Activated CD8-positive, alpha-beta memory T cell treated with anti-CD3 and anti-CD28 coated beads, Interleukin-2, amount 50 U/mL, for 1 hour (primary cell): ENCODE data around the gene DNM3.

Source experiments
- DNase-seq: peaks from one replicate; pipeline ENCODE4 v3.0.0-alpha.2; 2020; ENCODE audit errors: extremely low read depth

The DNM3 gene

GRCh38 chr1:172324761-172325160 is 483.5 kb downstream of the DNM3 start:
- DNase-seq: no peak

- no peak for DNase-seq
These were observed 484.2 kb downstream of the DNM3 start for GRCh38 chr1:172325531-172325930.

GRCh38 chr1:172326136-172326535 is 484.8 kb downstream of the DNM3 start:
- DNase-seq: no peak

- DNase-seq: no peak
These were observed 487.0 kb downstream of the DNM3 start for GRCh38 chr1:172328266-172328665.

- no peak for DNase-seq
These were observed 490.9 kb downstream of the DNM3 start for GRCh38 chr1:172332230-172332629.

DNA sequence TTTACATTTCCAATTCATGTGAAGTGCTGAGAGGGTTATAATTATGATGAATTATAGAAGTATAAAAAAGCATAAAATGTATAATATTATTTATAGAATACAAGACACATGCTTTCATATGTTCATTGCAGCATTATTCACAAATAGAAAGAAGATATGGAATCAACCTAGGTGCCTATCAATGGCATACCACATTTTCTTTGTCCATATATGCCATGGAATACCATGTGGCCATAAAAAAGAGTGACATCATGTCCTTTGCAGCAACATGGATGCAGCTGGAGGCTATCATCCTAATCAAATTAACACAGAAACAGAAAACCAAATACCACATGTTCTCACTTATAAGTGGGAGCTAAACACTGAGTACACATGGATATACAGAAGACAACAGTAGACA is 494.1 kb downstream of the DNM3 start:
- no peak for DNase-seq

- no peak for DNase-seq
These were observed 497.0 kb downstream of the DNM3 start for GRCh38 chr1:172338295-172338735.

DNA sequence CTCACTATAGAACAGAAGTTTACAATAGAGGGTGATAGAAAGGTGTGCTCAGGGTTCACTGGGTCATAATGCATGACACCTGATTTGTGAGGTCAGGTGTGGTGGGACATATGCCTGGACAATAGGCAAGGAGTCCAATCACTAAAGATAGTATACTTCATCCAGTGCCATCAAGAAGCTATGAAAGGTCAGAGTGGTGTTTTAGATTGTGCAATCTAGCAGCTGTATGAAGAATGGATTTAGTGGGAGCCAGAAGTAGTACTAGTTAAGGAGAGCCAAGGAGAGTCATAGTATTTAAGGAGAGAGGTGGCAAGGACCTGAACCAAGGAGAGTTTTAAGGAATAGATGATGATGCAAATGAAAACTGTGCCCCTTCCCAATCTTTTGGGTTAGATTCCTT is 498.5 kb downstream of the DNM3 start:
- DNase-seq: no peak

DNA sequence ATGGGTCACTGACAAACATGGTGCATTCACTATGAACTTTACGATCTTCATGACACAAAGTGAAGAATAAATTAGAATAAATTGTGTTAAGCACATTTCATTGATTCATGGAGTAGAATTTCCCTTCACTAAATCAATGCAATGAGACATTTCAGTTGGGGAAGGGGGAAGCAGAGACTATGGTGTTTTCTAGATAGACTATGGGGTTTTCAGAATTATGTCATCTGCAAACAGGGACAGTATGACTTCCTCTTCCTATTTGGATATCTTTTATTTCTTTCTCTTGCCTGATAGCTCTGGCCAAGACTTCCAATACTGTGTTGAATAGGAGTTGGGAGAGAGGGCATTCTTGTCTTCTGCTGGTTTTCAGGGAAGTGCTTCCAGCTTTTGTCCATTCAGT is 499.2 kb downstream of the DNM3 start:
- DNase-seq: no peak

DNA sequence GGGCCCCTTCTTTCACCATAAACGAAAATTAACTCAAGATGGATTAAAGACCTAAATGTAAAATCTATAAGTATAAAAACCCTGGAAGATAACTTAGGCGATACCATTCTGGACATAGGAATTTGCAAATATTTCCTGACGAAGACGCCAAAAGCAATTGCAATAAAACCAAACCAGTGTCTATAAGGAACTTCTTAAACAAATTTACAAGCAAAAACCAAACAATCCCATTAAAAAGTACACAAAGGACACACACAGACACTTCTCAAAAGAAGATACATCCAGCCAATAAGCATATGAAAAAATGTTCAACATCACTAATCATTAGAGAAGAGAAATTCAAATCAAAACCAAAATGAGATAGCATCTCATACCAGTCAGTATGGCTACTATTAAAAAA is 500.4 kb downstream of the DNM3 start:
- no peak for DNase-seq

GRCh38 chr1:172342584-172343239 is 501.4 kb downstream of the DNM3 start:
- DNase-seq: no peak

GRCh38 chr1:172343240-172344160 is 502.2 kb downstream of the DNM3 start:
- no peak for DNase-seq

- DNase-seq: no peak
These were observed 503.1 kb downstream of the DNM3 start for GRCh38 chr1:172344444-172344843.

- no peak for DNase-seq
These were observed 503.8 kb downstream of the DNM3 start for GRCh38 chr1:172345077-172345476.

DNA sequence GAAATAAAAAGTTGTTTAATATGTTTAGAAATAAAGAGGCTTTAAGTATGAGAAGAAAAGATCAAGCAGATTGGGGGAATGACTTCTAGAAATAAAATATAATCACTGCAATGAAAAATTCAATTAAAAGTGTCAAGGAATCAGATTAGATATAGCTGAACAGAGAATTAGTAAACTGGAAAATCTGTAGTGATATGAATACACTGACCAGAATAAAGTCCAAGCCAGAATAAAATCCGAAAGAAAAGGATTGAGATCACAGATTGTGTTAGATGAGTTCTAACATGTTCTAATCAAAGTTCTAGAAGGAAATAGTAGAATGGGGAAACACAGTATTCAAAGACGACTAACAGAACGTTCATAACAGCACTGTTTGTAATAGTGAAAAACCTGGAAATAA is 506.1 kb downstream of the DNM3 start:
- DNase-seq: no peak

GRCh38 chr1:172350856-172351255 is 509.6 kb downstream of the DNM3 start:
- no peak for DNase-seq

DNA sequence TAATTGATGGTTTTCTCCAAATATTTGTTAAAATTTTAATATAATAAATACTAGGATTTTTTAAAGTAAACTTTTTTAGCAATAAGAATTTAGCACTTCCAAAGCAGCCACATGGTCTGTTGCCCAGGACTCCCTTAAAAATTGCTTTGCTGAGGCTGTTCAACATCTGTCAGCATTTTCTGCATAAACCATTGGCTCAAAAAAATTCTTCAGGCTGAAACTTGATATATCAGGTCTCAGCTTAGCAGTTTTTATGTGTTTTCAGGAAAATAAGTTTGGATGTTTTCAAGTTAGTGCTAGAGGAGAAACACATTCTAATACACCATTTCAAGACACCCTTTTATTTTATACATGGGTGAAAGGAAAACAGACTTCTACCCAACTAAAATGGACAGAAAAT is 510.0 kb downstream of the DNM3 start:
- no peak for DNase-seq

DNA sequence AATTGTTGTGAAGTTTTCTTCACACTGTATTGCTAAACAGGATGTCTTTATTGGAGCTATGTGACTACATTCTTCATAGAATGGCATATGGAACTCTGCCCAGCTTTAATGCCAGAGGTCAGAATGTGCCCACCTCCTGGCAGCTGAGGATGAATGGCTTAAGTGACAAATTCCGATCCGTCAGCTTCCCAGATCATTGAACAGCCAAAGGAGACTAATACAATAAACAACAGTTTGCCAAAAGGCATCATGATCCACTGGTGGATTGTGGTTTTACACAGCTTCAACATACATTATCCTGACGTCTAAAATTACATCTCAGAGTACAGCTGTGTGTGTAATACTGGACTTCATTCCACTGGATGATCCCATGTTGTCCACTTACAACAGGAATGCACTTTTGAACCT is 510.5 kb downstream of the DNM3 start:
- DNase-seq: no peak

DNA sequence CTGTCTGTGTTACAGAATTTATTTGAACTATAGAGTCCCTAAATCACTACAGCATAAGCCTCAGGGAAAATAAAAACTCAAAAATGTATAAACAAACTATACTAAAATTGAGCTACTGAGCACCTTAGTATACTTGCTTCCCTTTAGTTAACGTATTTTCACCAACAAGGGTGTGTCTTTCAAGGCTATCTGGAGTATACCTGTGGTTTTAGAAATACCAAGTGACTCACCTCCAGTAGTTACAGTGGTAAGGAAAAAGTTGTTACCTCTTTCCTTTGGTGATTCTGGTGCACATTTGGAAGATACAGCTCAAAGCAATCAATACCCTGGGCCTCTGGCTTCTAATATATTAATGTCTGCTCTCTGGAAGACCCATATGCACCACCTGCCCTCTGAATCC is 511.1 kb downstream of the DNM3 start:
- DNase-seq: no peak

DNA sequence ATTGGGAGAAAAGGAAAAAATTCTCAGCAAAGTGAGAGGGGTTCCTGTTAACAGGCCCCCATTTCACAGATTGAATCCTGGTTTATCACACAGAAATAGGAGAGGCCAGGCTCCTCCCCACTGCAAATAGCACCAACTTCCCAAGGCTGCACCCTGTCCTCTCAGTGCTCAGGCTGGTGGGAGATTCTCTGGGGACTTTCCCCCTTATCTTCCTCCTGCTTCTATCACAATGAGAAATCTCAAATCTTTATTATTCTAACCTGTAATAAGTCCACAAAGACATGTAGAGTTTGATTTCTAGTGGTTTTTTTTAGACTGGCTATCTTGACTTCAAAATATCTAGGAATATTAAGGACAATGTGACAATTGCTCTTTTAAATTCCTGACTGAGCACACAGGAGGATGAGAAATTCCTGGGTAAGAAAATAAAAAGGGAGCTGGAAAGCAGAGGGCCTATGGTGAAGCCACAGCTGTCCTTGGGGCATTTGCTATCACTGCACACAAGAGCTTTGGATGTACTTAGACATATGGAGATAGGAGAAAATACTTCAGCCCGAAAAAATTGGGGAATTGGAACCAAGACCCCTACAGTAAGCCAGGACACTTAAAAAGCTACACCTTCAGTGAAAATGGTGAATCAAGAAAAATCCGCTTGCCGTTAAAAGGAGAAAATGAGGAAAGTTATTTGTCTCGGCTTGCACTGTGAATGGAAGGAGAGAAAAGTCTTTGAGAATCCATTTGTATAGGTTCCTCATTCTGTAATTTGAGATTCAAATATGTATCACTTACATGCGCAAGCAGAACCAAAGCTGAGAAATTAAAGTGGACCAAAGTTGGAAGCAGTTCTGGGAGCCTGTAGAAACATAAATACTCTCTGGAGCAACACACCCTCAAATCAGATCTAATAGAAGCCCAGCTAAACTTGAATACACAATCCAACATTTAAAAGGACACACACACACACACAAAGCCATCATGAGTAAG is 513.3 kb downstream of the DNM3 start:
- no peak for DNase-seq

DNA sequence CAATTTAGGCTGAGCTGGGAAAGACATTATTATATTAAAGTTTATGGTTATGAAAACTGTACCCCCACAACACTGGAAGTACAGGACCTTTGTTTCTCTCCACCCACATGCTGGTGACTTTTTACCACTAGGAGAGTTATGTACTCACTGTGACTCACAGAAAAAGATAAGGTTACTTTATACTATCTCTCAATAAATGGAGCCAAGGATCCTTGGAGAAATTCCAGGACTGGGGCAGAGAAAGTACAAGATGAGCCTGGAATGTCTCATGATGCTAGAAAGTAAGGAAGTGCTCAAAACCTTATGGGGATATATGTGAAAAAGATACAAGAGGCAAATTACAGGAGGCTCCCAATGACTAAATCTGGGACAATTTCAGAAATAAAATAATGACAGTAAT is 515.3 kb downstream of the DNM3 start:
- no peak for DNase-seq
